ENCODE results near the gene NMRK1. TPM values are rescaled to one million over a fixed set of nuclear protein-coding genes. Genes with fewer than 3 reads are reported as not detected.

NMRK1 gene
- total RNA-seq, 1 experiment from 2014 or later = 36.2 TPM

DNA sequence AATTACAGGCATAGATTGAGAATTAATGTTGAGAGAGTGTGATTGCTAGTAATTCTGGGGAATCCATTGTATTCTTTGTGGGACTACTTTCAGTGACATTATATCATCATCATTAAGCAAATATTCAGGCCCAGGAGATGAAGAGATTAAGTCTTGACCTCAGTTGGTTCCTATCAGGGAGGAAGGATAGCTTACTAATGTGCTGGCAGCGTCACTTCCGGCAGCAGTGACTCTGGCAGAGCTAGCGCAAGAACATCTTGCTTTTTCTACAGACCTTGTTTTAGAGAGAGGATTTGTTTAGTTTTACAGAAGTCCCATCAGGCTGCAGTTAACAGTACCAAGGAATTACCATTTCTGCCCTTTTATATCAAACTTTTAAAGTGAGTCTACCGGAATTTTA, 20.6 kb upstream of the NMRK1 start:
- Histone ChIP-seq H3K4me1 (replicated peaks; ENCODE audit: insufficient read depth) (peaks cover 33% of the 10 kb centered on the region), H3K36me3 (ENCODE audit: low read depth) (no peaks in the 10 kb centered on the region), H2AFZ (no peak overlapping the region), H3K79me2 (ENCODE audit: low read depth) (peaks cover 59% of the 10 kb centered on the region), H3K27me3 (ENCODE audit: insufficient read depth, low read depth) (no peaks in the 10 kb centered on the region), H3K4me2 (no peak overlapping the region), H3F3A (ENCODE audit: insufficient read depth, low read depth) (peaks cover 31% of the 10 kb centered on the region), H3K9me2 (ENCODE audit: insufficient read depth) (no peaks in the 10 kb centered on the region; the same call in 1 of the 2 replicates), H3K4me3 (no peak overlapping the region), H3K27ac (no peak overlapping the region), H4K20me1 (ENCODE audit: insufficient read depth) (no peaks in the 10 kb centered on the region), H3K9me3 (ENCODE audit: insufficient read depth, low read depth) (no peaks in the 10 kb centered on the region)
- TF ChIP-seq, protein P1, sequence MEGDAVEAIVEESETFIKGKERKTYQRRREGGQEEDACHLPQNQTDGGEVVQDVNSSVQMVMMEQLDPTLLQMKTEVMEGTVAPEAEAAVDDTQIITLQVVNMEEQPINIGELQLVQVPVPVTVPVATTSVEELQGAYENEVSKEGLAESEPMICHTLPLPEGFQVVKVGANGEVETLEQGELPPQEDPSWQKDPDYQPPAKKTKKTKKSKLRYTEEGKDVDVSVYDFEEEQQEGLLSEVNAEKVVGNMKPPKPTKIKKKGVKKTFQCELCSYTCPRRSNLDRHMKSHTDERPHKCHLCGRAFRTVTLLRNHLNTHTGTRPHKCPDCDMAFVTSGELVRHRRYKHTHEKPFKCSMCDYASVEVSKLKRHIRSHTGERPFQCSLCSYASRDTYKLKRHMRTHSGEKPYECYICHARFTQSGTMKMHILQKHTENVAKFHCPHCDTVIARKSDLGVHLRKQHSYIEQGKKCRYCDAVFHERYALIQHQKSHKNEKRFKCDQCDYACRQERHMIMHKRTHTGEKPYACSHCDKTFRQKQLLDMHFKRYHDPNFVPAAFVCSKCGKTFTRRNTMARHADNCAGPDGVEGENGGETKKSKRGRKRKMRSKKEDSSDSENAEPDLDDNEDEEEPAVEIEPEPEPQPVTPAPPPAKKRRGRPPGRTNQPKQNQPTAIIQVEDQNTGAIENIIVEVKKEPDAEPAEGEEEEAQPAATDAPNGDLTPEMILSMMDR (conservative IDR thresholded peaks at IDR 0.05) = no peak
- TF ChIP-seq EZH2 (IDR thresholded peaks at IDR 0.05; ENCODE audit: low read depth) = no peak
- CTCF ChIA-PET = no interaction called here
- BruUV-seq (replicated peaks) = no TSS peak
- POLR2A ChIA-PET (ENCODE audit: unreplicated experiment) = no interaction called here
- intact Hi-C loops (cut with micrococcal nuclease; ENCODE audit: unreplicated experiment) = no loop called here
- DNase-seq = peak in 1 of 2 experiments; percentile 30

DNA sequence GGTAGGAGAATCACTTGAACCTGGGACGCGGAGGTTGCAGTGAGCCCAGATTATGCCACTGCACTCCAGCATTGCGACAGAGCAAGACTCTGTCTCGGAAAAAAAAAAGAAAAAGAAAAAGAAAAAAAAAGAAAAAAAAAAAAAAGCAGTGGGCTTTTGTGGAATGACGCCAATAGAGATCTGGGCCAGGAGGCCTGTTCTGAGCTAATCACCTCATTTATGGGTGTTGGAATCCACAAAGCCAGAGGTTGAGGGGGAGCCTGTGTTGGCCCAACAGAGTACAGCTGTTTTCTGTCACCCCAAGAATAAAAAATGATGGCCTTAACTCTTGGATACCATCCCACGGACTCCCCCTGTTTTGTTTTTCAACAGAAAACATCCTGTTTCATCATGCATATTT, 18.9 kb upstream of the NMRK1 start:
- intact Hi-C loops (cut with micrococcal nuclease; ENCODE audit: unreplicated experiment) = no loop called here
- TF ChIP-seq, protein P1 (conservative IDR thresholded peaks at IDR 0.05) = no peak
- no peak for TF ChIP-seq EZH2 (IDR thresholded peaks at IDR 0.05; ENCODE audit: low read depth)
- Histone ChIP-seq H2AFZ (no peak overlapping the region), H3K4me3 (no peak overlapping the region), H3F3A (ENCODE audit: insufficient read depth, low read depth) (peaks cover 31% of the 10 kb centered on the region), H3K79me2 (ENCODE audit: low read depth) (peaks cover 47% of the 10 kb centered on the region), H3K27me3 (ENCODE audit: insufficient read depth, low read depth) (no peaks in the 10 kb centered on the region), H4K20me1 (ENCODE audit: insufficient read depth) (no peaks in the 10 kb centered on the region), H3K36me3 (ENCODE audit: low read depth) (no peaks in the 10 kb centered on the region), H3K9me2 (ENCODE audit: insufficient read depth) (no peaks in the 10 kb centered on the region; the same call in 1 of the 2 replicates), H3K4me2 (no peak overlapping the region), H3K4me1 (replicated peaks; ENCODE audit: insufficient read depth) (peaks cover 29% of the 10 kb centered on the region), H3K27ac (no peak overlapping the region), H3K9me3 (ENCODE audit: insufficient read depth, low read depth) (no peaks in the 10 kb centered on the region)
- no peak for DNase-seq
- POLR2A ChIA-PET (ENCODE audit: unreplicated experiment) = no interaction called here
- BruUV-seq (replicated peaks) = no TSS peak
- CTCF ChIA-PET = no interaction called here

DNA sequence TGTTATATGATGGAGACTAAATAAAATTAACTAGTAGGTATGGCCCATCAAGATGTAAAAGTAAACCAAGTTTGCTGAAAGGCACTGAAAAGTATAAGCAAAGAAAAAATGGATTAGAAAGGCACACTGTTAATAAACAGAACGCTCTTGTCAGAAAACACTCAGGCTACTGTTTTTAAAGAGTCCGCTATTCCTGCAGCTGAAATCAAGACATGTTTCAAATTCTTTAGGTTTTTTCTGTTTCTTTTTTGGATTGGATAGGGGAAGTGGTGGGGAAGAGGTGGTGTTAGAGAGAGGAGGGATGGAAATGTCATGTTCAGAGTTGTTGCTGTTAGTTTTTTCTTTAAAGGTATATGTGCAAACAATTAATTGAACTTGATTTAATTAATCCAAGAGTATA, 17.9 kb upstream of the NMRK1 start:
- ChIA-PET POLR2A (ENCODE audit: unreplicated experiment) (no interaction called here), CTCF (interaction anchor here (0.7 kb wide), 1 partner anchor 58 kb away, joined by 4 read pairs; no protein-coding TSS in a partner anchor)
- Histone ChIP-seq H2AFZ (no peak overlapping the region), H3K4me2 (no peak overlapping the region), H3K9me3 (ENCODE audit: insufficient read depth, low read depth) (no peaks in the 10 kb centered on the region), H4K20me1 (ENCODE audit: insufficient read depth) (no peaks in the 10 kb centered on the region), H3K9me2 (ENCODE audit: insufficient read depth) (no peaks in the 10 kb centered on the region; the same call in 1 of the 2 replicates), H3K4me1 (replicated peaks; ENCODE audit: insufficient read depth) (peaks cover 19% of the 10 kb centered on the region), H3K27ac (no peak overlapping the region), H3K36me3 (ENCODE audit: low read depth) (no peaks in the 10 kb centered on the region), H3K79me2 (ENCODE audit: low read depth) (peaks cover 47% of the 10 kb centered on the region), H3F3A (ENCODE audit: insufficient read depth, low read depth) (peaks cover 21% of the 10 kb centered on the region), H3K27me3 (ENCODE audit: insufficient read depth, low read depth) (no peaks in the 10 kb centered on the region), H3K4me3 (no peak overlapping the region)
- no peak for DNase-seq
- TF ChIP-seq EZH2 (IDR thresholded peaks at IDR 0.05; ENCODE audit: low read depth) = no peak
- TF ChIP-seq, protein P1 (conservative IDR thresholded peaks at IDR 0.05) = no peak
- BruUV-seq (replicated peaks) = no TSS peak
- intact Hi-C loops (cut with micrococcal nuclease; ENCODE audit: unreplicated experiment) = no loop called here

Measured in PC-9 (cell line).